Spinal cord (tissue), 10 donors: Measurements from ENCODE around the gene SLC25A44. TPM values are rescaled to one million over a fixed set of nuclear protein-coding genes. Genes with fewer than 3 reads are reported as not detected.

ENCODE experiments used
- DNase-seq, 6 donors: peaks; one replicate each; pipeline versions ENCODE4 v3.0.0 to v3.0.0-alpha.2; 2013 to 2015; ENCODE audit warnings: low spot score in 6 of 6, low read depth in 4 of 6
- H3K27ac ChIP-seq: one replicate; pipeline ENCODE4 v1.5.1; 2013; ENCODE audit warnings: low read depth, low read length, control low read depth
- H3K27me3 ChIP-seq: one replicate; pipeline ENCODE4 v1.6.1; 2013; ENCODE audit warnings: low read length; ENCODE audit not compliant: control insufficient read depth, insufficient read depth
- H3K36me3 ChIP-seq: one replicate; pipeline ENCODE4 v1.6.1; 2013; ENCODE audit warnings: low read length; ENCODE audit not compliant: control insufficient read depth, insufficient read depth
- H3K4me1 ChIP-seq: one replicate; pipeline ENCODE4 v1.6.1; 2013; ENCODE audit warnings: low read length; ENCODE audit not compliant: control insufficient read depth, insufficient read depth
- H3K4me3 ChIP-seq: one replicate; pipeline ENCODE4 v1.5.1; 2013; ENCODE audit warnings: low read depth, low read length, control low read depth
- H3K9me3 ChIP-seq: one replicate; pipeline ENCODE4 v1.6.1; 2013; ENCODE audit warnings: low read length; ENCODE audit not compliant: control insufficient read depth, insufficient read depth
- WGBS: methylation state at CpG from one replicate; pipeline ENCODE4 v1.1.5; 2013; ENCODE audit warnings: missing lambda C conversion rate; ENCODE audit not compliant: insufficient coverage; 5-methylcytosine and 5-hydroxymethylcytosine counted together
- polyA plus RNA-seq, 2 donors: library from polyadenylated mRNA; unstranded; fragments of 120-200 nt; gene quantifications; one replicate each; pipeline ENCODE4 v1.2.1, GENCODE V29; 2013; ENCODE audit not compliant: insufficient read length in 2 of 2
- total RNA-seq, 2 donors: library from RNA; depleted of rRNA in 1 of 2; stranded (reverse); fragments of 120-200 nt in 1 of 2; fragments of >200 nt in 1 of 2; gene quantifications; one replicate each; pipeline versions ENCODE4 v1.2.3 to v1.2.4, GENCODE V29; 2013 to 2014
- donor health status: healthy.

The SLC25A44 gene
- total and polyA plus RNA-seq, 4 donors = 15.1 to 43.0 (median 30.2) TPM

DNA sequence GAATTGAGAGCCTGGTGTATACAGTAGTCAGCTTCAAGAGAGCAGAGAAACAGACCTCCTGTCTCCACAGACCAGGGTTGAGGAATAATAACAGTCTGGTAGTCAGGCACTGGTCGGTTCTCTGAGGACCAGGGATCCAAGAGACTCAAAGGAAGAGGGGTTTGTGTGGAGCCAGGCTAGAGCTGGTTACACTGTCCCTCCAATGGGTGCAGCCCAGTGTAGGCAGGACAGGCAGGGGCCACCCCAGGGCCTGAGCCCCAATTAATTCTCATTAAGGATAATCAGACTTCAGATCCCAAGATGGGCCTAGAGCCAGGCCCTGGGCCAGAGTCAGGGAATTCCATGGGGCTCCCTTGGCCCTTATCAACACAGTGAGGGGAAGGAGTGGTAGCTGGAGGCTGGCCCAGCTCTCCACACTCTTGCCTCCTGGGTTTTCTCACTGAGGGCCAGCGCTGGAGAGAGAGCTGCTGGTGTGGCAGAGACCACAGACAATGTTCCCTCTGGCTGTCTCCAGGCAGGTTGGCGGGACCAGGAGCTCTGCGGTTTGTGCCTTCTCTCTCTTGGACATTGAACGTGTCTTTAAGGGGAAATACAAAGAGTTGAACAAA is 31.4 kb upstream of the SLC25A44 start:
- Histone ChIP-seq H3K27me3 (no peaks in the 10 kb centered on the region), H3K4me1 (peaks cover 23% of the 10 kb centered on the region), H3K36me3 (peaks cover 53% of the 10 kb centered on the region), H3K9me3 (no peaks in the 10 kb centered on the region), H3K4me3 (no peak overlapping the region), H3K27ac (no peak overlapping the region)
- WGBS = 75% methylated on average over 4 of the region's 5 CpGs
- no peak for DNase-seq

DNA sequence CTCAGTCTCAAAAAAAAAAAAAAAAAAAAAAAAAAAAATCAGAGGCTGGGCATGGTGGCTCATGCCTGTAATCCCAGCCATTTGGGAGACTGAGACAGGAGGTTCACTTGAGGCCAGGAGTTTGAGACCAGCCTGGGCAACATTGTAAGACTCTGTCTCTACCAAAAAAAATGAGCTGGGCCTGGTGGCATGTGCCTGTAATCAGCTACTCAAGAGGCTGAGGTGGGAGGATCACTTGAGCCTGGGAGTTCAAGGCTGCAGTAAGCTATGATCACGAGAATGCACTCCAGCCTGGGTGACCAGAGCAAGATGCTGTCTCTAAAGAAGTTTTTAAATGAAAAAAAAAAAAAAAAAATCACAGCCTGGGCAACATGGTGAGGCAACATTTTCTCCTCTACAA is 30.2 kb upstream of the SLC25A44 start:
- H3K4me3 ChIP-seq = no peak overlapping the region
- no peaks in the 10 kb centered on the region for H3K27me3 ChIP-seq
- no peak overlapping the region for H3K27ac ChIP-seq
- peaks cover 48% of the 10 kb centered on the region for H3K36me3 ChIP-seq
- no peak for DNase-seq
- no peaks in the 10 kb centered on the region for H3K9me3 ChIP-seq
- H3K4me1 ChIP-seq = peaks cover 23% of the 10 kb centered on the region
- no CpG with 5 or more reads among the region's 1 CpG for WGBS

DNA sequence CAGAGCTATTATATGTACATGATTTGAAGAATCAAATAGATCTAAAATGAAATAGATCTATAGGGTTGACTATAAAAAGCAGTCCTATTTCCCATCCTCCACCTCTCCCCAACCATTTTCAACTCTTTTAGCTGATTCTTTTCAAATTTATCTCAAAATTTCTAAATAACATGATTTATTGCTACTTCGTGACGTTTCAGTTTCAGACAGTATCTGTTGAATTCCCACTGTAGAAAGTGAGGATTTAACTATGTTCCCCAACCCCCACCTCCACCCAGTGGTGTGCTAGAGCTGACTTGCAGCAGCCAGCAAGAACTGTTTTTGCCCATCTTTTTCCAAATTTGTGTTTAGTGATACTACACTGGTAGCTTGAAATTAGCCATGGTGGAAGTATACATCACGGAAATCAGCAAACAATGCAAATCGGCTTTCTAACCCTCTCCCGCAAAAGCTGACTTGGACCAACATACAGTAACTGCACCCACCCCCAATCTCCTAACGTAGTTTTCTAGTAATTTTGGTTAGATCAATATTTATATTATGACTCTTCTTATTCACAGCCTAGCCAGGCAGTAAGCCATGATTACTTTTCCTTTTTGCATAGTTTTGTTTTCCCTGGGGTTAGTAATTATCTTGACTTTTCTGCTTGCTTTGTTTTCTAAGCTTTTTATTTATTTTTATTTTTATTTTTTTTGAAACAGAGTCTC is 29.6 kb upstream of the SLC25A44 start:
- H3K27me3 ChIP-seq = no peaks in the 10 kb centered on the region
- H3K4me1 ChIP-seq = peaks cover 23% of the 10 kb centered on the region
- peaks cover 48% of the 10 kb centered on the region for H3K36me3 ChIP-seq
- no peaks in the 10 kb centered on the region for H3K9me3 ChIP-seq
- H3K27ac ChIP-seq = no peak overlapping the region
- no peak overlapping the region for H3K4me3 ChIP-seq
- no CpG with 5 or more reads among the region's 6 CpGs for WGBS
- no peak for DNase-seq

DNA sequence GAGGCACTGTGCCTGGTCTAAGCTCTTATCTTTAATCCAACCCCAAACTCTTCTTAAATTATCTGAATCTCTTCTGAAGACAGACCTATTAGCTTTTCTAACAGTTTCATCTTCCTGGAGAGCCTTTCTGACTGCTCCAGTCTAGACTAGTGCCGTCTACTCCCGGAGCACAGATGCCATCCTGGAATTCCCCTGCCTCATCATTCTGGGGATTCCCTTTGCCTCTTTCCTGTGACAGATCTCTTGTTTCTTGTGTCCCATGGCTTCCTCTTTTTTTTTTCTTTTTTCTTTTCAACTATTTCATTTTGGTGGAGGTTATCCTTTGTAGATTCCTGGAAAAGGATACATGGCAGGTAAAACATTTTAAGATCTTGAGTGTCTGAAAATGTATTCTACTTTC is 28.8 kb upstream of the SLC25A44 start:
- no peaks in the 10 kb centered on the region for H3K9me3 ChIP-seq
- peaks cover 44% of the 10 kb centered on the region for H3K36me3 ChIP-seq
- no peak overlapping the region for H3K27ac ChIP-seq
- peaks cover 23% of the 10 kb centered on the region for H3K4me1 ChIP-seq
- H3K4me3 ChIP-seq = no peak overlapping the region
- no peak for DNase-seq
- 96% methylated on average over 2 of the region's 2 CpGs for WGBS
- no peaks in the 10 kb centered on the region for H3K27me3 ChIP-seq

GRCh38 chr1:156167536-156167935 is 26.4 kb upstream of the SLC25A44 start:
- DNase-seq = no peak
- H3K27me3 ChIP-seq = no peaks in the 10 kb centered on the region
- H3K27ac ChIP-seq = no peak overlapping the region
- H3K4me3 ChIP-seq = no peak overlapping the region
- 75% methylated on average over 2 of the region's 5 CpGs for WGBS
- H3K4me1 ChIP-seq = peaks cover 5% of the 10 kb centered on the region
- peaks cover 39% of the 10 kb centered on the region for H3K36me3 ChIP-seq
- H3K9me3 ChIP-seq = no peaks in the 10 kb centered on the region

DNA sequence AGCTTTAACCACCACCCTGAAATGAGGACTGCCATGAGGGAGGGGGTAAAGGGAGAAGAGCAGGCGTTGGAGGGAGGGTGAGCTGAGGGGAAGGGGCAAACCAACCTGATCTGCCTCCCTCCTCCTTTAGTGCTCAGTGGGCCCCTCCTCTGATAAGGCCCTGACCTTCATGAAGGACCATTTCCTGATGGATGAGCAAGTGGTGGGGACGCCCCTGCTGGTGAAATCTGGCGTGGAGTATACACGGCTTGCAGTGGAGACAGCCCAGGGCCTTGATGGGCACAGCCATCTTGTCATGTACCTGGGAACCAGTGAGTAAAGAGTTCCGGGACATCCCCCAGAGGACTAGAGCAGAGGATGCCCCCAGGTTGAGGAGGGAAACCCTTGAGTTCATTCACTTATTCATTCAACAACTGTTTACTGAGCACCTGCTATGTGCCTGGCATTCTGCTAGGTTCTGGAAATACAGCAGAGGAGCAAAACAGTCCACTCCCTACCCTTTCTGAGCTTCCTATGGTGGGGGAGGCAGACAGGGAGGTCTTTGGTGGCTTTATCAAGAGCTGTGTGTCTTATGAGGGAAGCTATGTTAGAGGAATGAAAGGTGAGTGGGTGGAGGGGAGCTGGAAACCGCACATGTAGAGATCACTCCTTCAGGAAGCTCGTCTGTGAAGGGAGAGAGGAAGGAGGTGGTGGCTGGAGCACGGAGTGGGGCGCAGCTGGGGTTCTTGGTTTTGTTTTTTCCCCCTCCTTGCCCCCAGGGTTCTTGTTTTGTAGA is 21.0 kb upstream of the SLC25A44 start:
- 75% methylated on average over 9 of the region's 9 CpGs for WGBS
- no peak overlapping the region for H3K27ac ChIP-seq
- H3K4me3 ChIP-seq = no peak overlapping the region
- peaks cover 66% of the 10 kb centered on the region for H3K36me3 ChIP-seq
- H3K9me3 ChIP-seq = no peaks in the 10 kb centered on the region
- no peak for DNase-seq
- no peaks in the 10 kb centered on the region for H3K4me1 ChIP-seq
- H3K27me3 ChIP-seq = no peaks in the 10 kb centered on the region

GRCh38 chr1:156176610-156177210 is 17.2 kb upstream of the SLC25A44 start:
- H3K27me3 ChIP-seq = no peaks in the 10 kb centered on the region
- H3K4me1 ChIP-seq = no peaks in the 10 kb centered on the region
- H3K4me3 ChIP-seq = no peak overlapping the region
- H3K27ac ChIP-seq = no peak overlapping the region
- H3K36me3 ChIP-seq = peaks cover 57% of the 10 kb centered on the region
- no peak for DNase-seq
- no peaks in the 10 kb centered on the region for H3K9me3 ChIP-seq
- WGBS = 68% methylated on average over 12 of the region's 12 CpGs

GRCh38 chr1:156177919-156178654 is 15.8 kb upstream of the SLC25A44 start:
- Histone ChIP-seq H3K27ac (no peak overlapping the region), H3K4me3 (no peak overlapping the region), H3K9me3 (no peaks in the 10 kb centered on the region), H3K4me1 (no peaks in the 10 kb centered on the region), H3K36me3 (peaks cover 48% of the 10 kb centered on the region), H3K27me3 (no peaks in the 10 kb centered on the region)
- no peak for DNase-seq
- 68% methylated on average over 7 of the region's 7 CpGs for WGBS

GRCh38 chr1:156180471-156180870 is 13.4 kb upstream of the SLC25A44 start:
- WGBS = 100% methylated on average over 1 of the region's 3 CpGs
- H3K9me3 ChIP-seq = no peaks in the 10 kb centered on the region
- H3K4me3 ChIP-seq = no peak overlapping the region
- no peak for DNase-seq
- peaks cover 24% of the 10 kb centered on the region for H3K36me3 ChIP-seq
- H3K27me3 ChIP-seq = no peaks in the 10 kb centered on the region
- no peaks in the 10 kb centered on the region for H3K4me1 ChIP-seq
- H3K27ac ChIP-seq = no peak overlapping the region
